Activated T-cell treated with anti-CD3 and anti-CD28 coated beads for 4 hours (primary cell): ENCODE results near the gene HIBADH.

Experiments
- DNase-seq: peaks from one replicate; pipeline ENCODE4 v3.0.0-alpha.2; 2020

Gene HIBADH

GRCh38 chr7:27478556-27478955 is 184.1 kb downstream of the HIBADH start:
- no peak for DNase-seq

- no peak for DNase-seq
Observed at GRCh38 chr7:27478084-27478483, 184.6 kb downstream of the HIBADH start.

GRCh38 chr7:27476493-27476892 is 186.2 kb downstream of the HIBADH start:
- no peak for DNase-seq
